ENCODE data around the gene TFAP2C.
A peak's percentile ranks its signal among the peaks of the same experiment; 100 is the strongest.
"Not testable (repeated sequence)": the region's sequence is repeated elsewhere in the genome, so short reads cannot be mapped to it uniquely, and the experiment has no call there.

Gene TFAP2C

GRCh38 chr20:56616716-56617115, 12.4 kb upstream of the TFAP2C start:
- no peak for DNase-seq (ENCODE audit: low read depth, low spot score)

- no peak for DNase-seq (ENCODE audit: low read depth, low spot score)
Observed at GRCh38 chr20:56617489-56617888, 11.6 kb upstream of the TFAP2C start.

- DNase-seq (ENCODE audit: low read depth, low spot score) = no peak
Observed at GRCh38 chr20:56621730-56622129, 7.4 kb upstream of the TFAP2C start.

GRCh38 chr20:56623930-56624329, 5.2 kb upstream of the TFAP2C start:
- not testable (repeated sequence) for DNase-seq (ENCODE audit: low read depth, low spot score)

GRCh38 chr20:56624786-56625681, 4.1 kb upstream of the TFAP2C start:
- no peak for DNase-seq (ENCODE audit: low read depth, low spot score)

- DNase-seq (ENCODE audit: low read depth, low spot score) = no peak
Observed at GRCh38 chr20:56625837-56626236, 3.3 kb upstream of the TFAP2C start.

- no peak for DNase-seq (ENCODE audit: low read depth, low spot score)
Observed at GRCh38 chr20:56626367-56627121, 2.6 kb upstream of the TFAP2C start.

GRCh38 chr20:56627122-56628014, 1.7 kb upstream of the TFAP2C start:
- DNase-seq (ENCODE audit: low read depth, low spot score) = no peak

GRCh38 chr20:56628015-56628872, 862 bp upstream of the TFAP2C start:
- DNase-seq (ENCODE audit: low read depth, low spot score) = no peak

GRCh38 chr20:56629464-56630085, 469 bp downstream of the TFAP2C start:
- no peak for DNase-seq (ENCODE audit: low read depth, low spot score)

GRCh38 chr20:56630086-56630493, 984 bp downstream of the TFAP2C start:
- peak; percentile 60 for DNase-seq (ENCODE audit: low read depth, low spot score)

- DNase-seq (ENCODE audit: low read depth, low spot score) = no peak
Observed at GRCh38 chr20:56630506-56631317, 1.6 kb downstream of the TFAP2C start.

GRCh38 chr20:56631318-56631989, 2.3 kb downstream of the TFAP2C start:
- no peak for DNase-seq (ENCODE audit: low read depth, low spot score)

GRCh38 chr20:56631990-56632327, 2.9 kb downstream of the TFAP2C start:
- DNase-seq (ENCODE audit: low read depth, low spot score) = no peak

GRCh38 chr20:56634307-56634706, 5.2 kb downstream of the TFAP2C start:
- DNase-seq (ENCODE audit: low read depth, low spot score) = no peak

GRCh38 chr20:56634735-56635385, 5.8 kb downstream of the TFAP2C start:
- no peak for DNase-seq (ENCODE audit: low read depth, low spot score)

- no peak for DNase-seq (ENCODE audit: low read depth, low spot score)
Observed at GRCh38 chr20:56636716-56637115, 7.6 kb downstream of the TFAP2C start.

- no peak for DNase-seq (ENCODE audit: low read depth, low spot score)
Observed at GRCh38 chr20:56637576-56637975, 8.5 kb downstream of the TFAP2C start.

- DNase-seq (ENCODE audit: low read depth, low spot score) = no peak
Observed at GRCh38 chr20:56646599-56646998, 17.5 kb downstream of the TFAP2C start.
